ENCODE results near the gene DNMT1.
A peak's percentile ranks its signal among the peaks of the same experiment; 100 is the strongest.
"Not testable (repeated sequence)": the region's sequence is repeated elsewhere in the genome, so short reads cannot be mapped to it uniquely, and the experiment has no call there.

DNMT1 gene

DNA sequence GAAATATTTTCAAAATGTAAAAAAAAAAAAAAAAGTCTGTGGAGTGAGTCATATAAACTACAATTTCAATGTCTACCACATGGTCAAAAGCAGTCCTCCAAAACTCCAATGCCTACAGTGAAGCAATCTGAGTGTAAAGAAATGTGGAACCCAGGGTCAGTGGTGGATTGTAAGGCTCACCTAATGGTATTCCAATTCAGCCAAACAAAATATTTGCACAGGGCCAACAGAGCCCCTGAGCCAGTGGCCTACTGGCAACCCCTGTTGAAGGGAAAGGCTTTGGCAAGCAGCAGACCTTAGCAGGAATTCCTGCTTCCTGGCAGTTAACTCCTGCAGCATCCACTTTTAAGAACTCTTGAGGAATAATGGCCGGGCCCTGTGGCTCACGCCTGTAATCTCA is 3.4 kb downstream of the DNMT1 start:
- peak in 1 of 42 donors; percentile 2 for DNase-seq
- intact Hi-C loops (cut with DNase I): loop anchor here (5.0 kb wide), 1 partner anchor 61 kb away; the partner anchor contains the start of gene MRPL4

DNA sequence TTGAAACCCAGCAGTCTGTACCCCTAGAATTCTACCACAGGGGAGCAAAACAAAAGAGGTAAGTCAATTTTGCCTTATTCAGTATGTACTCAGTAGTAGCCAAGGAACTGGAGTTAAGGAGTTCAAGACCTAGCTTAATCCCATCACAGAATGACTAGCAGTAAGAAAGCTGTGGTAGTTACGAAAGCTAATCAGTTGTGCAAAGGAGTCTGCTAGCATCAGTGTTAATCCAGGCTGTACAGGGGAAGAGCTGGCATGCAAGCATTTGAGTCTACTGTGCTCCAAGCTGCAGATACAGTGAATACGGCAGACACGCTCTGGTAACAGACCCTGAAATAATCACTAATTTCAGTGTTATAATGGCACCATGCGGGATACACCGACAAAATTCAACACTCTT is 4.7 kb downstream of the DNMT1 start:
- intact Hi-C loops (cut with DNase I): loop anchor here (5.0 kb wide), 1 partner anchor 62 kb away; the partner anchor contains the start of gene MRPL4
- no peak for DNase-seq

DNA sequence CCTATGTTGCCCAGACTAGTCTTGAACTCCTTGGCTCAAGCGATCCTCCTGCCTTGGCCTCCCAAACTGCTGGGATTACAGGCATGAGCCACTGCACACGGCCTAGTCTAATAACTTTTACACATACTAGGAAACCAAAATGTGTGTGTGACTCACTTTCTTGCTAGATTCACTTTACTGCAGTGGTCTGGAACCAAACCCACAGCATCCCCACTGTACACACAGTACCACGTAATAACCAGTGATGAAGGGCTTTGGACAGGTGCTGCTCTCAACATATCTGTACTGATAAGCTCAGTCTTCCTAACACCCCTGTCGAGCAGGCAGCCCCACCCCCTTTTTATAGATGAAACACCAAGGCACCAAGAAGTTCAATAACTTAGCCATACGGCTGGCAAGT is 5.1 kb downstream of the DNMT1 start:
- intact Hi-C loops (cut with DNase I): loop anchor here (5.0 kb wide), 1 partner anchor 63 kb away; the partner anchor contains the start of gene MRPL4
- DNase-seq: no peak

DNA sequence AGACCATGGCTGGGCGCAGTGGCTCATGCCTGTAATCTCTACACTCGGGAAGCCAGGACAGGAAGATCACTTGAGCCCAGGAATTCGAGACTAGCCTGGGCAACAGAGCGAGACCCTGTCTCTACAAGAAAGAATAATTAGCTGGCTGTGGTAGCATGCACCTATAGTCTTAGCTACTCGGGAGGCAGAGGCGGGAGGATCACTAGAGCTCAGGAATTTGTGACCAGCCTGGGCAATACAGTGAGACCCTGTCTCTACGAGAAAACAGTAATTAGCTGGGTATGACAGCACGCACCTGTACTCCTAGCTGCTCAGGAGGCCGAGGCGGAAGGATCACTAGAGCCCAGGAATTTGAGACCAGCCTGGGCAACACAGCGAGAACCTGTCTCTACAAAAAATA is 7.4 kb downstream of the DNMT1 start:
- intact Hi-C loops (cut with DNase I): no loop called here
- DNase-seq: no peak

DNA sequence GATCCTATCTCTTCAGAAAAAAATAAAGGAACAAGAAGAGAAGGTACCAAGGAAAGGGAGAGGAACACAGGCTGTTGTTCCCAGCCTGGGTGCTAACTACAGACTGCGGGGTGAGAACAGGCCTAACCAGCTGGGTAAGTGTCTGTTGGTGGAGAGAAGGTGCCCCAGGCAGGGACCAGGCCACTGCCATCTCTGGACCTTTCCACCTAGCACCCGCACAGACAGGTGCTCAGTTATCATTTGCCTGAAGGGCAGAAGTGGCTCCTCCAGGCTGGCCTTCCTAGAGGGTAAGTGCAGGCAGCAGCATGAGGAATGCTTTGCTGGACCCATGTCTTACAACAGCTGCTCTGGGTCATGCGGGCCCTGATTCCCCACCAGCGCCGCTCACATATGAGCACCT is 10.1 kb downstream of the DNMT1 start:
- DNase-seq: no peak
- intact Hi-C loops (cut with DNase I): no loop called here

DNA sequence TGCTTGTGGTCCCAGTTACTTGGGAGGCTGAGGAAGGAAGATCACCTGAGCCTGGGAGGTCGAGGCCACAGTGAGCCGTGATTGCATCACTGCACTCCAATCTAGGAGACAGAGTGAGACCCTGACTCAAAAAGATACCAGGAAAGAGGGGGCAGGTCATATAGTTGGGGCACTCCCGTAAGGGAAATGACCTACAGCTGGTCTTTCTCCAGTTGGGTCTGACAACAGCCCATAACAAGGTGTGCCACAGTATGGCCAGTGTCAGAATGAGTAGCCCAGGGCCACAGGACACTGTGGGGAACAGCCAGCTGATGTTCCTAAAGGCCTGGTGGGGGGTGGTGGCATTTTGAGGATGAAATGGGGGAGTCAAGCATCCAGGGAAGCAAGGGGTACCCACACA is 10.8 kb downstream of the DNMT1 start:
- intact Hi-C loops (cut with DNase I): no loop called here
- DNase-seq: no peak

DNA sequence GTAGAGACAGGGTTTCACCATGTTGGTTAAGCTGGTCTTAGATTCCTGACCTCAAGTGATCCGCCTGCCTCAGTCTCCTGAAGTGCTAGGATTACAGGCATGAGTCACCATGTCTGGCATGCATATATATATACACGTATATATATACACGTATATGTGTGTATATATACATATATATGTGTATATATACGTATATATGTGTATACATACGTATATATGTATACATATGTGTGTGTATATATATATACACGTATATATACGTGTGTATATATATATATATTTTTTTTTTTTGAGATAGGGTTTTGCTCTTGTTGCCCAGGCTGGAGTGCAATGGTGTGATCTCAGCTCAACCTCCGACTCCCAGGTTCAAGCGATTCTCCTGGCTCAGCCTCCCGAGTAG is 11.9 kb downstream of the DNMT1 start:
- DNase-seq: no peak
- intact Hi-C loops (cut with DNase I): no loop called here

DNA sequence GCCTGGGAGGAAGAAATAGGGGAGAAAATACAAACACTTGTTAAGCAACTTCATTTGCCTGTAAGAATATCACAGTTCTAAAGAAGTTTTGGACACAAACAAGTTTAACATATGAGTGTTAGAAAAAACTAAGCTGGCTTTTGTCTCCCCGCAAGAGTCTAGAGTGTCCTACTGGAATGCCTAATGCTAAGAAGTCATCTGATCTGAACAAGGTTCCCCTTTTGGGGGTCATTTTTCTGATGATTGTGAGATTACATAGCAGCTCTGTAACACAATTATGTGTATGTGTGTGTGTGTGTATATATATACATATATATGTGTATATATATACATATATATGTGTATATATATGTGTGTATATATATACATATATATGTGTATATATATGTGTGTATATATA is 12.7 kb downstream of the DNMT1 start:
- intact Hi-C loops (cut with DNase I): no loop called here
- no peak for DNase-seq

DNA sequence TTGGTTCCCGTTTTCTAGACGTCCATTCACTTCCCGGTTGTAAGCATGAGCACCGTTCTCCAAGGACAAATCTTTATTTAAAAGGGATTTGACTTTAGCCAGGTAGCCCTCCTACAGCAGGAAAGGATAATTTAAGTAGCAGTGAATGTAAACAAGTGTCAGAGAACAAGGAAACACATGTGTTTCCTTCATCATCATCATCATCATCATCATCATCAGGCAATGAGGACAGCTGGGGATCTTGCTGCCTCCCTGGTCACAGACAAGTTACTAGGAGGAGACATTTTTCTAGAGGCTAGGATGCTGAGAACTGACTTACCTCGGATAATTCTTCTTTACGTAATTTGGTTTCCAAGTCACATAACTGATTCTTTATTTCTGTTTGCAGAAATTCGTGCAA is 14.3 kb downstream of the DNMT1 start:
- no peak for DNase-seq
- intact Hi-C loops (cut with DNase I): no loop called here

DNA sequence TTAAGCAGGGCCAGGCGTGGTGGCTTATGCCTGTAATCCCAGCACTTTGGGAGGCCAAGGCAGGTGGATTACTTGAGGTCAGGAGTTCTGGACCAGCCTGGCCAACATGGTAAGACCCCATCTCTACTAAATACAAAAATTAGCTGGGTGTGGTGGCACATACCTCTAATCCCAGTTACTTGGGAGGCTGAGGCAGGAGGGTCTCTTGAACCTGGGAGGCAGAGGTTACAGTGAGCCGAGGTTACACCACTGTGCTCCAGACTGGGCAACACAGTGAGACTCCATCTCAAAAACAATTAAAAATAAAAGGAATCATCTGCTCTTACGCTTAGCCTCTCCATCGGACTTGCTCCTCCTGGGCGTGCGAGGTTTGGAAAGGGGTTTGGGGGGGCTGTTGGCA is 14.7 kb downstream of the DNMT1 start:
- DNase-seq; intact Hi-C loops (cut with DNase I): not testable (repeated sequence)

DNA sequence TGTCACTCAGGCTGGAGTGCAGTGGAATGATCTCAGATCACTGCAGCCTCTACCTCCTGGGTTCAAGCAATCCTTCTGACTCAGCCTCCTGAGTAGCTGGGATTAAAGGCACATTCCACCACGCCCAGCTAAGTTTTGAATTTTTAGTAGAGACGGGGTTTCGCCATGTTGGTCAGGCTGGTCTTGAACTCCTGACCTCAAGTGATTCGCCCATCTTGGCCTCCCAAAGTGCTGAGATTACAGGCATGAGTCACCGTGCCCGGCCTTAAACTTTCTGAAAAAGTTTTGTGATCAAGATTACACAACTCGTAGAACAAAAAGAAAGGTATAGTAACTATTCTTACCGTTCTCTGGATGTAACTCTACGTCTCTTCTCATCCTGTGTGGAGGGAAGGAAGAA is 21.2 kb downstream of the DNMT1 start:
- intact Hi-C loops (cut with DNase I): no loop called here
- no peak for DNase-seq

DNA sequence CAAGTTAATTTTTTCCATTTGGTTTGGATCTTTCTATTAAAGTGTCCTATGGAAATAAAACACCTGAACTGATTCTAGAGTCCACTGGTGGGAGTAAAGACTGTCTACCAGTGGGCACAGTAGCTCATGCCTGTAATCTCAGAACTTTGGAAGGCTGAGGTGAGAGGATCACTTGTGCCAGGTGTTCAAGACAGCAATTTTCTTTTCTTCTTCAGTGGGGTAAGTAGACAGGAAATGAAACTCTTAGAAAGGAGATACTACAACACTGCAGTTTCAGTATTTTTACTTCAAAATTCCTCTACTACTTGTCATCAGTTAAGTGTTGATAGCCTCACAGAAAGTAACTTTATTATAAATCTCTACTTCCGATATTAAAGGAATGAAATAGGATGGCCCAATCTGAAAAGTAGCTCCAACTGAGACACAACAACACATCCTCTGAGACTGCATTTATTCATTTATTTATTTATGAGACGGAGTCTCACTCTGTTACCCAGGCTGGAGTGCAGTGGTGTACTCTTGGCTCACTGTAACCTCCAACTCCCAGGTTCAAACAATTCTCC is 26.3 kb downstream of the DNMT1 start:
- intact Hi-C loops (cut with DNase I): no loop called here
- DNase-seq: no peak

DNA sequence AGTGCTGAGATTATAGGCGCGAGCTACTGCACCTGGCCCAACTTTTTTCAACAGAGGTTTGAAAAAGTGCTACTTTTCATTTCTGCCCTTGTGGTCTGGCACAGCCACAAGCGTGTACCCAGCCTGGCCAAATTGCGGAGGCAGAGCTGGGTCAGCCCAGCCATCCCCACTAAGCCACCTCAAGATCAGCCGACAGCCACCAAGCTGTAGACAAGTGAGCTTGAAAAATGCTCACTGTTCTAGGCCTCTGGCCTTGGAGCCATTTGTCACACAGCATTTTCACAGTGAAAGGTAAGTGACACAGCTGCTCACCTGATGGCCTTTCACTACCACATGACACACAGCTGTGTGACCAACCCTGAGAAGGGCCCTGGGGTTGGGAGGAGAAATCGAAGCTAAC is 27.3 kb downstream of the DNMT1 start:
- intact Hi-C loops (cut with DNase I): no loop called here
- no peak for DNase-seq

DNA sequence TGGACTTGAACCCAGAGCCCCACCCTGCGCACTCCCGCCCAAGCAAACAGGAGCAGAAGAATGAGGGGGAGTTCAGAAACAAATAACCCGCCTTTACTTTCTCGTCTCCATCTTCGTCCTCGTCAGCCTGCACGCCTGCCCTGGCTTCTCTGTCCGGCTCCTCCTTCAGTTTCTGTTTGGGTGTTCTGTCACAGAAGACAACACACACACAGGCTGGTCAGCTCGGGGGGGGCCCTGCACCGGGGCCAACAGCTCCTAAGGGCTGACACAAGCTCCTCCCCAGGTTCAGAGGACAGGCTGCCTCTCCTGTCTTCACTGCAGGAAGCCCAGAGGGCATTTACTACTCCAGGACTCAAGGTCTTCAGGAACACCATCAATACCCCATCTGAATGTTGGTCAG is 28.3 kb downstream of the DNMT1 start:
- DNase-seq; intact Hi-C loops (cut with DNase I): not testable (repeated sequence)

DNA sequence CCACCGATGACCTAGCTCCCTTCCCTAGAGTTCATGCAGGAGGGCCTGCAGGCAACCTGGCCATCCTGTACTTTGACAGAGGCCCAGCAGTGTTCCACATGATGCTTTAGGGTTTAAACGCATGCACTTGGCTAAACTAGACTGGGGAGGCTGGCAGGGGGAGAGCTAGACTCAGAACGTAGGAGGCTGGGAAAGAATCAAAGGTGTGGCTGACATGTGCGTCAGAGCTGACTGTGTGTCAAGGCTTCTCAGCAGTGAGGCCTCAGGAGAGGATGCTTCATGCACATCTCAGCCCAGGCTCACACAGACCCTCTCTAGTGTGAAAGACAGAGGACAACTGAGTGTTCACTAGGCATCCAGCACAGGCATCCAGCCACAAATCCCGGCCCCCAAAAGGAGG is 28.7 kb downstream of the DNMT1 start:
- intact Hi-C loops (cut with DNase I): no loop called here
- DNase-seq: peak in 32 of 42 donors; percentile 4 to 73 (median 32)

DNA sequence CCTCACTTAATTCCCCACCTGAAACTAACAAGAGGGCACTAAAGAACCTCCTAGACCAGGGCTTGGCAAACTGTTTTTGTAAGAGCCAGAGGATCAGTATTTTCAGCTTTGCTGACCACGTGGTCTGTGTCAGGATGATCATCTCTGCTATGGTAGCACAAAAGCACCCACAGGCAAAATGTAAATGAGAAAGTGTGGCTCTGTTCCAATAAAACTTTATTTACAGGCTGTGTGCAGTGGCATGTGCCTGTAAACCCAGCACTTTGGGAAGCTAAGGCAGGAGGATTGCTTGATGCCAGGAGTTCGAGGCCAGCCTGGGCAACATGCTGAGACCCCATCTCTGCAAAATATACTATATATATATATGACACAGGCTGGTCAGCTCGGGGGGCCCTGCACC is 31.2 kb downstream of the DNMT1 start:
- no peak for DNase-seq
- intact Hi-C loops (cut with DNase I): no loop called here

DNA sequence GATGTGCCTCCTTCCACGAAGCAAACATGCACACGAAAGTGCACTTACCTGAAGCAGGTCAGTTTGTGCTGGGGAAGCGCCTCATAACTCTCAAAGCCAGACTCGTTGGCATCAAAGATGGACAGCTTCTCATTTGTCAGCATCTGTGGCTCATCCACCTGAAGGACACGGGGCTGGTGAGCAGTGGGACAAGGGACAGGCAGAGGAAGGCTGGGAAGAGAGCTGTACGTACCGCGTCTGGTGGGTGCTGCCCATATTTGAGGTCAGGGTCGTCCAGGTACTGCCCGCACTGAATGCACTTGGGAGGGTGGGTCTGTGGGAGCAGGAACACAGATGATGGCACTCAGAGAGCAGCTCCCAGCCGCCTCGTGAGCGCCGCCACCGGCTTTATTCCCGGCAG is 35.1 kb downstream of the DNMT1 start:
- DNase-seq: no peak
- intact Hi-C loops (cut with DNase I): no loop called here

DNA sequence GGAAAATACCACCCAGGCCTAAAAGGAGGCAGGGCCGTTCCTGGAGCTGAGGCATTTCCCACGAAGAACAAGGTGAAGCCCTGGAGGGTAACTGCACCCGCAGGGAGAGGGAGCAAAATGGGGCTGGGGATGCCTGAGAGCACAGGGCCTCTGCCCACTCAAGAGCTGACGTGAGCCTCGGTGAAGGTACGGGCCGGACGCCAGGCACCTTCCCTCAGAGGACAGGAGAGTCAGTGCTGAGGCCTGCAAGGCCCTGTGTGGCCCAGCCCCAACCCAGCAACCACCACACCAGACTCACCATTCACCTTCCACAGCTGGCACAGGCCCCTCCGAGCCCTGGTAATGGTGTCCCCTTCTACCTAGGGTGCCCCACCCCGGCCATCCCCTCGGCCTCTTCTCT is 36.3 kb downstream of the DNMT1 start:
- DNase-seq: no peak
- intact Hi-C loops (cut with DNase I): no loop called here

DNA sequence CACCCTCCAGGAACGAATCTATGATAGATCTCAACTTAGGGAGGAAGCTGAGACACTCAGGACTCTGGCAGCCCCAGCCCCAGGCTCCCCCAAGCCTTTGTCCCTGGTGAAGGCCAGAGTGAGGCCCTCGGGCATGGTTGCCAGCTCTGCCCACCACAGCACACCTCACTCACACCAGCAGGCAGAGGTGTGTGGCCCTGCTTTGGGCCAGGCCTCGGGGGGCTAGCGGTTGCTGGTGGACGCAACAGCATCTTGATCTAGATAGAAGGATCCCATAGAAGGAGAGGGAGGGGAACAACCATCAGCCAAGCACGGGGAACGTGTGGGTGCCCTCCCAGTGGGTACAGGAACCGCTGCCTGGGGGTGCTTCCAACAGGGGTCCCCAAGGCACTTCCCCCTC is 36.7 kb downstream of the DNMT1 start:
- intact Hi-C loops (cut with DNase I): no loop called here
- no peak for DNase-seq

DNA sequence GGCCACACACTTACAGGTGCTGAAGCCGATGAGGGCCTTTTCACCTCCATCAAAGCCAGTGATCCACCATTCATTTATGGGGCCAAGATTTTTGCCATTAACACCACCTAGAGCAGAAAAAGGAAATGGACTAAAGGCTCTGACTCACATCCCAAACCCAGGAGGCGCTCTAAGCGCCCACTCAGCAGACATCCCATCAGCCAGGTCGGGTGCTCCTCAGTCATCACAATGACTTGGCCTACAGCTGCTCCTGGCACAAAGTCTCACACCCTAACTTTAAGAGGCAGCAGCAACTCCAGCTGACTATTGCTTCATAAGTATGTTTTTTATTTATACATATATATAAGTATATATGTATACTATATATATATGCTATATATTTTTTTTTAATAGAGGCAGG is 38.9 kb downstream of the DNMT1 start:
- intact Hi-C loops (cut with DNase I): no loop called here
- DNase-seq: no peak

DNA sequence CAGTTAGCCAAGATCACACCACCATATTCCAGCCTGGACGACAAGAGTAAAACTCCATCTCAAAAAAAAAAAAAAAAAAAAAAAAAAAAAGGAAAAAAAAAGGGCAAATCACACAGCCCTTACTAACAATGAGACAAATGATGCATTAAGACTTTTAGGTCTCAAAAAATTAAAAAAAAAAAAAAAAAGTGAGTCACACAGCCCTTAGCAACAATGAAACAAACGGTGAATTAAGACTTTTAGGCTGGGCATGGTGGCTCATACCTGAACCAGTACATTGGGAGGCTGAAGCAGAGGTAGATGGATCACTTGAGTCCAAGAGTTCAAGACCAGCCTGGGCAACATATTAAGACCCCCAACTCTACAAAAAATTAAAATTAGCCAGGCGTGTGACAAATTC is 42.7 kb downstream of the DNMT1 start:
- no peak for DNase-seq
- intact Hi-C loops (cut with DNase I): no loop called here

DNA sequence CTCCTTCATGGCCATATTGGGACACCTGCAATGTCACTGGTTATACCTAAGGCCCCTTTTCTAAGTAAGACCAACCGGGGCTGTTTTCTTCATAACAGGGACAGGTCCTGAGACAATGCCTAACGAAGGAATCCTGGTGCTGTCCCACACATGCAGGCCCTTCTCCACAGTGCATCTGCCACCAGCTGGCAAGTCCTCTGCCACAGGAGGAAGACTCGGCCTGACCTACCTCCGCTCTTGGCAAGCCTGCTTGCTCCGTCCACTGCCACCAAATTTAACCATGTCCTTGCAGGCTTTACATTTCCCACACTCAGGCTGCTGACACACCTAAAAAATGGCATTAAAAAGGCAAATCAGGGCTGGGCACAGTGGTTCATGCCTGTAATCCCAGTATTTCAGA is 43.2 kb downstream of the DNMT1 start:
- intact Hi-C loops (cut with DNase I): no loop called here
- no peak for DNase-seq
